ENCODE measurements around the gene PIAS4.
A peak's percentile ranks its signal among the peaks of the same experiment; 100 is the strongest.

PIAS4 gene

DNA sequence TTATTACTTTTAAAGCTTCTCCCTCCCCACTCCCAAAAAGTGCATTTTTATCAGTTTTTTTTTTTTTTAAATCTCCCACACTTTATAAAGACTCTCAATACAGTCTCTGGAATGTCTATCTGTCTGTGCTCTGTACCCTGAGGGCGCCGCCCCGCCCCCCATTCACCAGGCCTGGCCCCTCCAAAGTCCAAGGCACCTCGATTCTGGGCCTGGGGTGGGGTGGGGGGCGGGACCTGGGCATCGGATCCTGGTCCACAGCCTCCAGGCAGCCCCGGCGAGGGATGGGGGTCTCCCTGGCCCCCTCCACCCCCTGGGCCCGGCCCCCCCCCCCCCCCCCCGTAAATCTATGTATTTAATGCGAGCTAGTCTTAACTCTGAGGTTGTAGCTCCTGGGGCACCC is 35.9 kb downstream of the PIAS4 start:
- no peak for DNase-seq

- no peak for DNase-seq
Measured at GRCh38 chr19:4043966-4044715, 36.6 kb downstream of the PIAS4 start.

GRCh38 chr19:4044990-4045465 is 37.5 kb downstream of the PIAS4 start:
- DNase-seq = no peak

DNA sequence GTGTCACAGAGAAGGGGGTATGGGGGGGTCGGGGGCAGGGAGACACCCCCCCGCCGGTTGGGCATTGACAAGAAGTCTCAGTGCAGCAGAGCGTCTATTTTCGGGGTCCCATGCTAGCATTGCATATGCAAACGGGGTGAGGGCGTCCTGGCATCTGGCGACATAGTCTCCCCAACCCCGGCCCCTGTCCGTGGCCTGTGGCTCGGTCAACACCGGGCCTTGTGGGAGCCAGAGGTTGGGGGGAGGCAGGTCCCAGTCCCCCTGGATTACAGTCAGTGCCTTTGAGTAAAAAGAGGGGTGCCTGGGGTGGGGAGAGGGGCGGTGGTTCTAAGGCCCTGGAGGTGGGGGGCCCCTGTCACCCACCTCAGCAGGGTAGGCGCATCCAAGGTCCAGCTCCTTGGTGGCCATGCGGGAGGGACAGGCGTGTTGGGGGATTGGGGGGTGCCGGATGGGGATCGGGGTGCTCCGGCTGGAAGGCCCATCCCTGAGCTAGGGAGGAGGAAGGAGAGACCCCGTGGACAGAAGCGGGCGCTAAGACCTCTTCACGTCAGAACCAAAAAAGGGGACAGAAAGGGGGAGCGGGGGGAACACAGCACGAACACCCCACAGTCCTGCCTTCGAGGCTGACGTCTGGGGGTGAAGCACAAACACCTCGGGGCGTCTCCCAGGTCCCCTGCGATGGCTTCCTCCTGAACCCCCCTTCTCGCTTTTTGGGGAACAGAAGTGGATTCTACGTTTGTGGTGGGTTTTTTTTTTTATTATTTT is 38.2 kb downstream of the PIAS4 start:
- no peak for DNase-seq

DNA sequence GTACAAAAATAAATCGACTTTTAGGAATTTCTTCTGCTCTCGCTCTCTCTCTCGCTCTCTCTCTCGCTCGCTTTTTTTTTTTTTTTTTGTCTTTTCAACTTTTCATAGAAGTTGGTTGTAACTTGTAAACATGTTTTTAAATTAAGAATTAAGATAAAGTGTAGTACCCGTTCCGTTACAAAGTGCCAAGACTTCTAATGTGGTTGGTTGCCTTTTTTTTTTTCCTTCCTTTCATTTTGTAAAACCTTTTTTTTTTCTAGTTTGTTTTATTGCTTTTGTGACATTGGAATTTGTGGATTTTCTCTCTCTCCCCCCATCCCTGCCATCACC is 38.8 kb downstream of the PIAS4 start:
- no peak for DNase-seq

- no peak for DNase-seq
Measured at GRCh38 chr19:4046946-4047683, 39.6 kb downstream of the PIAS4 start.

GRCh38 chr19:4049432-4049831 is 41.9 kb downstream of the PIAS4 start:
- no peak for DNase-seq

DNA sequence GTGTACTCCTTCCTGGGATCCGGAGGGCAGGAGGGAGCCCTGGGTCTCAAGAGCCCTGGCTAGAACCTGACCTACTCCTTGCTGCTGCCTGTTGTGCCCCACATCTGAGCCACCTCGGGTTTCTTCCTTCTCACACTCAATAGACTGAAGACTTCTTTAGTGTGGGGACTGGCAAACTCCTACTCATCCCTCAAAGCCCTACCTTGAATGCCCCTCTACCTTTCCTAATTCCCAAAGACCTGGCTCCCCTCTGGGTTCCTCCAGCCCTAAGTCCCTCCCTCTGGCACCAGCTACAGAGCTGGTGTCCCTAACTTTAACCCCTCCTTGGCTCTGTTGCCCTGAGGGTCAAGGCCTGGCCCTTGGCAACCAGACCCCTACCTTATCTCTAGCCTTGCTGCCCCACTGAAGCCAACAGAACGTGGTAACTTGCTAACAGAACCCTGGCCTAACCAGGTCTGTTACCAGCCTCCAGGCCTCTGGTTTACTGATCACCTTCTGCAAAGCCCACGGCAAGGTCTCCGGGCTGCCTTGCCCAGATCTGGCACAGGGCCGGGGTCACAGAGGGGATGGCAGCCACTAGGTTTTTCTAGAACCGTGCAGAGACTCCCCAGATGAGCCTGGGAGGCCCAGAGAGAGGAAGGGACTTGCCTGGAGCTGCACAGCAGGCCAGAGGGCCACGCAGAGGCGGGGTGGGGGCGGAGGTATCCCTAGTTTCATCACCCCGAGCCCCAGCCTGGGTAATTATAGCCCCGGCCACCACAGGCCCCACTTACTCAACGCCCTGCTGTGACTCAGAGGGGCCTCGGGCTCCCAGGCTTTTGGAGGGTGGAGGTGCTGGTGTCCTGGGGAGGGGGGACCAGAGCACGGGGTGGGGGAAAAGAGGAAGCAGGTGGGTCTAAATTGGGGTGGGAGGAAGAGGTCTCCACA is 43.9 kb downstream of the PIAS4 start:
- DNase-seq = peak; percentile 80

DNA sequence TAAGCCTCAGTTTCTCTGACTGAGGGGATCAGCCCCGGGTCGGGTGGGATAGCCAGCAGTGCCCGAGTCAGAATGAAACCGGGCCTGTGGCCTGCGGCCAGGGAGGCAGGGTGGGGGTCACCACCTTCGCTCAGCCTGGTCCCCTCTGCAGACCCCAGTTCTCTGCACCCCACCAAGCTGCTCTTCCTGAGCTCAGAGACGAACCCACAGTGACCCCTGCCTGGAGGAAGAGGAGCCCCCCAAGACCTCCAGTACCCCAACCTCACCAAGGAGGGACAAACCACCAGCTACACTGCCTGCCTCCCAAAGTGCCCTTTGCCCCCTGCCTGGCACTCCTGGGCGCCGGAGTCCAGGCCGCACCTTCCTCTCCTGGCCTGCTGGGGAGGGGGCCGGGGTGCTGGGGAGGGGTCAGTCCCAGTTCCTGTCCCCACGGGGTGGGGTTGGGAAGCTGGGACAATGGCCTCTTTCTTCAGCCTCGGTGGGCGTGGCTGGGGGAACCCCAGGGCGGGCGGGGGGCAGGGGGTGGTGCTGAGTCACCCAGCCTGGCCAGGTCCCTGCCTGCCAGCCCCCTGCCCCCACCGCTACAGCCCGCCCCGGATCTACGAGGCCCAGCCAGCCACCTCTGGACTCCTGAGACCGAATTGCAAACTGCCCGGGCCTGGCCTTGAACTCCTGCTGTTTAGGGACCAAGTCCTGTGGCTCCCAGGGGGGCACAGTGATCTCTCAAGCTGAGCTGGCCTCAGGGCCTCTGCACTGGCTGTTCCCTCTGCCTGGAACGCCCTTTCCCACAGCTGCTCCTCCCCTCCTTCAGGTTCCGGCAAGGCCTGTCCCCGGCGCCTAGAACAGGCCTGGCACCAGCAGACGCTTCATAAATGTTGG is 44.8 kb downstream of the PIAS4 start:
- peak; percentile 55 for DNase-seq

GRCh38 chr19:4052993-4053422 is 45.5 kb downstream of the PIAS4 start:
- no peak for DNase-seq

- DNase-seq = no peak
Measured at GRCh38 chr19:4053423-4054324, 46.1 kb downstream of the PIAS4 start.

GRCh38 chr19:4054441-4055208 is 47.1 kb downstream of the PIAS4 start:
- DNase-seq = no peak

DNA sequence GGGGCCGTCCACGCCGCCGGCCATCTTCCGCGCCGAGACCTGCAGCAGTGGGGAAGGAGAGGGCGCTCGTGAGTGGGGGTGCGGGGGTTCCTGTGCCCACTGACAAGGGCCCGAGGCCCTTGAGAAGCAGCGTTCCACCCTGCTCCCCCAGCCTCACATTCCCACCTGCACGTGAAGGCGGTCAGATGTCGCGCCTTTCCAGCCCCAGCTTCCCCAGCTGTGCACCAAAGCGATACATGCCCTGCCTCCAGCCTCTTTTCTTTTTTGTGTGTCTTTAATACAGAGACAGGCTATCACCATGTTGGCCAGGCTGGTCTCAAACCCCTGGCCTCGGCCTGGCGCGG is 47.6 kb downstream of the PIAS4 start:
- DNase-seq = no peak

GRCh38 chr19:4057931-4058692 is 50.6 kb downstream of the PIAS4 start:
- DNase-seq = peak; percentile 94

- DNase-seq = no peak
Measured at GRCh38 chr19:4058693-4059452, 51.3 kb downstream of the PIAS4 start.

DNA sequence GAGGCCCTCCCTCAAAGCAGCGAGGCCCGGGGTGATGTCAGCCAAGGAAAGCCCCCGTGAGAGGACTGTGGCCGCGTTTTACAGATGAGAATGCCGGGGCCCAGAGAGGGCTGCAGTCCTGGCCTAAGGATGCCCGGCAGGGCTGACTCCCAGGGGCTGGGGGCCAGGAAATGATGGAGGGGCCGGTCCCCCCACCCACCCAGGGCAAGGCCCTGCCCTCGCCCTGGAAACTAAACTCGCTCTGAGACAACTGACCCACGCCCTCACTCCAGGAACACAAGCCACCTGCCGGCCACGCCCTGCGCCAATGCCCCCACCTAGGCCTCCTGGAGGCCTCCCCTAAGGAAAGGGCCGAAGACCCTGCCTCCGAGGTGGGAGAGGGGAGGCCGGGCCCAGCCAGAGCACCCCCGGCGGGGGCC is 51.9 kb downstream of the PIAS4 start:
- DNase-seq = no peak

- no peak for DNase-seq
Measured at GRCh38 chr19:4059891-4060620, 52.5 kb downstream of the PIAS4 start.
